Cardiac fibroblast (primary cell): Measurements from ENCODE around the gene ZSCAN29.
"Not testable (repeated sequence)": the region's sequence is repeated elsewhere in the genome, so short reads cannot be mapped to it uniquely, and the experiment has no call there.

Experiments
- DNase-seq, 2 donors: peaks; one replicate each; pipeline versions ENCODE4 v3.0.0 to v3.0.0-alpha.2; 2010; ENCODE audit warnings: low read depth in 2 of 2
- H3K4me3 ChIP-seq, 2 donors: replicated peaks in 1 of 2; 1 replicate in 1 of 2; 2 replicates in 1 of 2; pipeline ENCODE4 v1.5.1; 2011; ENCODE audit warnings: low read depth in 2 of 2, low read length in 2 of 2, mild to moderate bottlenecking in 2 of 2, moderate library complexity in 1 of 2
- TF ChIP-seq, protein P1 (sequence below): IDR thresholded peaks from one replicate; pipeline ENCODE4 v1.5.1; 2011; ENCODE audit warnings: low read depth, mild to moderate bottlenecking, low read length, inconsistent platforms

ZSCAN29 gene

DNA sequence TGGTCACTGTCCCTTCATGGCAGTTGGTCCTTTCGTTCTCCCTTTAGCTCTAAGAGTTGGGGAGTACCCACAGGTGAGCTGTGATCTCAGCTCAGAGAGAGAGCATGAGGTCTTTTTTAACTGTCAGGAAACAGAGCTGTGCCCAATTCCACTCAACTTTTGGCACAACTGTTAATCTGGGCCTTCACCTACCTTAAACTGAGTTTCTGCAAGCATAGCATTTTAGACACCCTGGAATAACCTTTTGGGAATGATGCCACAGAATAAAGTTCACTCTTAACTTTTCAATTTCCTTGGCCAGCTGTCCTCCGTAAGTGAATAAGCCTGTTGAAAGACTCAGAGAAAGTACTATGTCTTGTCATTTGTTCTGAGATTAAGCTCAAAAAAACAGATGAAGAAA, 36.0 kb upstream of the ZSCAN29 start:
- TF ChIP-seq, protein P1, sequence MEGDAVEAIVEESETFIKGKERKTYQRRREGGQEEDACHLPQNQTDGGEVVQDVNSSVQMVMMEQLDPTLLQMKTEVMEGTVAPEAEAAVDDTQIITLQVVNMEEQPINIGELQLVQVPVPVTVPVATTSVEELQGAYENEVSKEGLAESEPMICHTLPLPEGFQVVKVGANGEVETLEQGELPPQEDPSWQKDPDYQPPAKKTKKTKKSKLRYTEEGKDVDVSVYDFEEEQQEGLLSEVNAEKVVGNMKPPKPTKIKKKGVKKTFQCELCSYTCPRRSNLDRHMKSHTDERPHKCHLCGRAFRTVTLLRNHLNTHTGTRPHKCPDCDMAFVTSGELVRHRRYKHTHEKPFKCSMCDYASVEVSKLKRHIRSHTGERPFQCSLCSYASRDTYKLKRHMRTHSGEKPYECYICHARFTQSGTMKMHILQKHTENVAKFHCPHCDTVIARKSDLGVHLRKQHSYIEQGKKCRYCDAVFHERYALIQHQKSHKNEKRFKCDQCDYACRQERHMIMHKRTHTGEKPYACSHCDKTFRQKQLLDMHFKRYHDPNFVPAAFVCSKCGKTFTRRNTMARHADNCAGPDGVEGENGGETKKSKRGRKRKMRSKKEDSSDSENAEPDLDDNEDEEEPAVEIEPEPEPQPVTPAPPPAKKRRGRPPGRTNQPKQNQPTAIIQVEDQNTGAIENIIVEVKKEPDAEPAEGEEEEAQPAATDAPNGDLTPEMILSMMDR: no peak

DNA sequence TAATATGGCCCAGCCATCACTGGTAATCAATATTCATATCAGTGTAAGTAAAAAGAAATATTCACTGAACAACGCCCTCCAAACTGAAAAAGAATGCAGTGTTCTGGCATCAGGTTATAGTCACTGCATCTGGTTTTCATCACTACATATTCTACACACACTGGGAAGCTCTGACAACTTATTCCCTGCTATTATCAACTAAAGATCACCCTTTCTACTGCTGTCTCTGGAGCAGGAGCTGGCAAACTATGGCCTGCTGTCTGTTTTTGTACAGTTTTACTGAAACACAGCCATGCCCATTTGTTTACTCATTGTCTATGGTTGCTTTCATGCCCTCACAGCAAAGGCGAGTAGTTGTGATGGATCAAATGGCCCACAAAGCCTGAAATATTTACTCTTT, 35.3 kb upstream of the ZSCAN29 start:
- peak in 1 of 2 donors; percentile 8 for DNase-seq
- TF ChIP-seq, protein P1: no peak

More for the DNA sequence above, 36.0 kb upstream of the ZSCAN29 start:
- DNase-seq: no peak
- no peak overlapping the region for H3K4me3 ChIP-seq

DNA sequence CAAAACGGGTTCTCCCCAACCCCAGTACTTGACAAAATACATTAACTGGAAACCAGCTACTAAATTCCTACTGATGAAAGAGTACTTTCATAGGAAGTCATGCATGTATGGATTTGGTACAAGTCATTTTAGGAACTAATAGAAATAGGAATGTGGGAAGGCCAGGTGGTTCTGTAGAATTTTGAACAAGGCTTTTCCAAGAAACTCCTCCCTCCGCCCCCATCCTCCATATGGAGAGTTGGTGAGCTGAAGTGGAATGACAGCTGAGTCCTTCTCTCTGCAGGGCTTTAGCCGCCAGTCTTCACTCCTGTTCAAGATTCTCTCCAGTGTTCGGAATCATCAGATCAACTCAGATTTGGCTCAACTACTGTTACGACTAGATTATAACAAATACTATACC, 33.3 kb upstream of the ZSCAN29 start:
- DNase-seq: no peak
- no peak overlapping the region for H3K4me3 ChIP-seq
- TF ChIP-seq, protein P1: no peak

More for the DNA sequence above, 35.3 kb upstream of the ZSCAN29 start:
- no peak overlapping the region for H3K4me3 ChIP-seq

DNA sequence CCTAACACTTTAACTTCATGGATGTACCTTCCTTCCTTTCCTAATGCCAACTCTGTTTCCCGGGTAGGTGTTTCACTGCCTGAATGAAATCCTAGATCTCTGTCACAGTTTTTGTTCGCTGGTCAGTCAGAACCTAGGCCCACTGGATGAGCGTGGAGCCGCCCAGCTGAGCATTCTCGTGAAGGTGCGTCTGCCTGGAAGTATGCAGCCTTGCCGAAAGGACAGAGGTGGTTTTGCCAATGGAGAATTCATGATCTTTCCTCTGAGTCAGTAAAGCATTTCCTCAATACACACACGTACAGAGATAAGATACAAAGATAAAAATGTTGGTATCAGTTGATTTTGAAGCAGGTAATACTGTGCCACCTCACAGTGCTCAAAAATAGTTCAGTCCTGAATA, 32.8 kb upstream of the ZSCAN29 start:
- no peak for DNase-seq
- no peak overlapping the region for H3K4me3 ChIP-seq
- TF ChIP-seq, protein P1: no peak

DNA sequence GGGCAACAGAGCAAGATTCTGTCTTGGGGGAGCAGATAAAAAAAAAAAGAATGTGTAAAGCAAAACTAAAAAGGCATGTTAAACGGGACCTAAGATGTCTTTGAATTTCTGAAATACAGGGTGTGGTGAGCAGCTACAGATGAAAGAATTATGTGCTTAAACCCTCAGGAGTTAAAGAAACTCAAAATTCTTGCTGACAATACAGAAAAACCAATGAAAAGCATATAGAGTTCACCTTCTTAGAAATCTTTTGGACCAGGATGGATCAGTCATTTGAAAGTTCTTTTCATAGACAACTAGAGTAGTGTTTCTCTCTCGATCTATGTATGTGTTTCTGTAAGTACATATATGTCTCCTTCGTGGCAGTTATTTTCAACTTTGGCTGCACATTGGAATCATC, 31.4 kb upstream of the ZSCAN29 start:
- no peak for DNase-seq
- no peak overlapping the region for H3K4me3 ChIP-seq
- TF ChIP-seq, protein P1: no peak

DNA sequence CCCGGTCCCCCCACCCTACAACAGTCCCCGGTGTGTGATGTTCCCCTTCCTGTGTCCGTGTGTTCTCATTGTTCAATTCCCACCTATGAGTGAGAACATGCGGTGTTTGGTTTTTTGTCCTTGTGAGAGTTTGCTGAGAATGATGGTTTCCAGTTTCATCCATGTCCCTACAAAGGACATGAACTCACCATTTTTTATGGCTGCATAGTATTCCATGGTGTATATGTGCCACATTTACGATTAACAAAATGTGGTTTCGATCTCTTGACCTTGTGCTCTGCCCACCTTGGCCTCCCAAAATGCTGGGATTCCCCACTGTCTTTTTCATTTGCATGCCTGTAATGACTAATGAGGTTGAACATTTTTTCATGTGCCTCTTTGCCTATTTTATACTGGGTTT, 22.7 kb upstream of the ZSCAN29 start:
- not testable (repeated sequence) for H3K4me3 ChIP-seq, DNase-seq

DNA sequence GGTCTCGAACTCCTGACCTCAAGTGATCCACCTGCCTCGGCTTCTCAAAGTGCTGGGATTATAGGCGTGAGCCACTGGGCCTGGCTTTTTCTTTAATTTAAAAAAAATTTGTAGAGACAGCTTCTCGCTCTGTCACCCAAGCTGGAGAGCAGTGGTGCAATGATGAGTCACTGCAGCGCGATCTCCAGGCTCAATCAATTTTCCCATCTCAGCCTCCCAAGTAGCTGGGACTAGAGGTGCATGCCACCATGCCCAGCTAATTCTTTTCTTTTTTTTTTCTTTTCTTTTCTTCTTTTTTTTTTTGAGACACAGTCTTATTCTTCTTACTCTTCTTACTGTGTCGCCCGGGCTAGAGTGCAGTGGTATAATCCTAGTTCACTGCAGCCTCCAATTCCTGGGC, 19.9 kb upstream of the ZSCAN29 start:
- no peak overlapping the region for H3K4me3 ChIP-seq
- TF ChIP-seq, protein P1: no peak
- peak; percentile 13 to 59 for DNase-seq
